ENCODE data around the gene HOXC9.

The HOXC9 gene

GRCh38 chr12:53963434-53964314 is 36.3 kb upstream of the HOXC9 start:
- DNase-seq (ENCODE audit: low spot score) = no peak

GRCh38 chr12:53964315-53964713 is 35.6 kb upstream of the HOXC9 start:
- DNase-seq (ENCODE audit: low spot score) = no peak

- DNase-seq (ENCODE audit: low spot score) = no peak
These were observed 34.5 kb upstream of the HOXC9 start for GRCh38 chr12:53965281-53966084.

GRCh38 chr12:53966085-53966384 is 33.9 kb upstream of the HOXC9 start:
- DNase-seq (ENCODE audit: low spot score) = no peak

GRCh38 chr12:53966385-53967133 is 33.4 kb upstream of the HOXC9 start:
- DNase-seq (ENCODE audit: low spot score) = no peak

- no peak for DNase-seq (ENCODE audit: low spot score)
These were observed 32.5 kb upstream of the HOXC9 start for GRCh38 chr12:53967421-53967925.

GRCh38 chr12:53968214-53969127 is 31.5 kb upstream of the HOXC9 start:
- no peak for DNase-seq (ENCODE audit: low spot score)

- DNase-seq (ENCODE audit: low spot score) = no peak
These were observed 30.2 kb upstream of the HOXC9 start for GRCh38 chr12:53969588-53970259.

- no peak for DNase-seq (ENCODE audit: low spot score)
These were observed 29.5 kb upstream of the HOXC9 start for GRCh38 chr12:53970451-53970850.

GRCh38 chr12:53971129-53971528 is 28.8 kb upstream of the HOXC9 start:
- DNase-seq (ENCODE audit: low spot score) = no peak

GRCh38 chr12:53971686-53972085 is 28.3 kb upstream of the HOXC9 start:
- DNase-seq (ENCODE audit: low spot score) = no peak

- DNase-seq (ENCODE audit: low spot score) = no peak
These were observed 27.7 kb upstream of the HOXC9 start for GRCh38 chr12:53972152-53972702.

- no peak for DNase-seq (ENCODE audit: low spot score)
These were observed 27.2 kb upstream of the HOXC9 start, which contains the start of gene HOXC11 for GRCh38 chr12:53972722-53973235. Gene HOXC11, plus strand, starts transcription at chr12:53973126. Its CDS starts 116 bp downstream, at chr12:53973242.

- no peak for DNase-seq (ENCODE audit: low spot score)
These were observed 26.5 kb upstream of the HOXC9 start for GRCh38 chr12:53973236-53974042.

GRCh38 chr12:53974084-53975063 is 25.6 kb upstream of the HOXC9 start, which contains the start of gene HOTAIR:
Gene HOTAIR, minus strand, starts transcription at chr12:53974954.
- no peak for DNase-seq (ENCODE audit: low spot score)

- DNase-seq (ENCODE audit: low spot score) = no peak
These were observed 24.9 kb upstream of the HOXC9 start for GRCh38 chr12:53975064-53975471.

- no peak for DNase-seq (ENCODE audit: low spot score)
These were observed 24.3 kb upstream of the HOXC9 start for GRCh38 chr12:53975479-53976152.

Data from globus pallidus (tissue), 1 donor.